Smooth muscle cell of the coronary artery (primary cell): Measurements from ENCODE around the gene SORT1. TPM values are rescaled to one million over a fixed set of nuclear protein-coding genes. Genes with fewer than 3 reads are reported as not detected.

Experiments
- total RNA-seq: library from RNA; depleted of rRNA; stranded (reverse); fragments of >200 nt; gene quantifications from 2 replicates; pipeline ENCODE4 v1.2.3, GENCODE V29; 2014; ENCODE audit warnings: low replicate concordance

Gene SORT1
- total RNA-seq: 8.2 and 9.7 TPM in 2 replicates

GRCh38 chr1:109397581-109398342, at the start of gene SORT1:
TSS of gene SORT1 (minus strand) at chr1:109397918. CDS start at chr1:109397892, 26 bp downstream.

GRCh38 chr1:109426281-109427170, 28.8 kb upstream of the SORT1 start, which contains the start of gene PSMA5:
TSS of gene PSMA5 (minus strand) at chr1:109426448. CDS start at chr1:109426330, 118 bp downstream.

GRCh38 chr1:109306832-109307273, 90.9 kb downstream of the SORT1 start, which contains the start of gene MYBPHL:
TSS of gene MYBPHL (minus strand) at chr1:109307011. CDS start at chr1:109306991, 20 bp downstream.

GRCh38 chr1:109282952-109283747, 114.6 kb downstream of the SORT1 start, which contains the start of gene PSRC1:
TSS of gene PSRC1 (minus strand) at chr1:109283145.

Other genes with a start within 250 kb of the SORT1 start
- 233 and 296 TPM in 2 replicates for gene SARS1, start 184.0 kb downstream of the SORT1 start, total RNA-seq
- gene CELSR2, start 148.4 kb downstream of the SORT1 start, total RNA-seq: 0.59 and 1.1 TPM in 2 replicates
- gene PSRC1, start 114.8 kb downstream of the SORT1 start, total RNA-seq: 2.5 and 4.7 TPM in 2 replicates
- gene MYBPHL, start 90.9 kb downstream of the SORT1 start, total RNA-seq: not detected in 2 replicates
- gene PSMA5, start 28.5 kb upstream of the SORT1 start, total RNA-seq: 49.5 and 49.8 TPM in 2 replicates
- 1.8 TPM in 1 of 2 replicates, not detected in the other for gene SYPL2, start 68.6 kb upstream of the SORT1 start, total RNA-seq
- 0.90 and 2.0 TPM in 2 replicates for gene ATXN7L2, start 86.0 kb upstream of the SORT1 start, total RNA-seq
- gene CYB561D1, start 96.2 kb upstream of the SORT1 start, total RNA-seq: 3.2 and 4.3 TPM in 2 replicates
- gene AMIGO1, start 111.8 kb upstream of the SORT1 start, total RNA-seq: 0.15 and 2.1 TPM in 2 replicates
- gene GPR61, start 142.0 kb upstream of the SORT1 start, total RNA-seq: not detected in 2 replicates
- 13.0 and 13.8 TPM in 2 replicates for gene GNAI3, start 150.7 kb upstream of the SORT1 start, total RNA-seq
- 0.38 TPM in 1 of 2 replicates, not detected in the other for gene GNAT2, start 221.7 kb upstream of the SORT1 start, total RNA-seq
- 65.4 and 69.8 TPM in 2 replicates for gene AMPD2, start 221.9 kb upstream of the SORT1 start, total RNA-seq